BJ (cell line): ENCODE measurements around the gene FAM124A. TPM values are rescaled to one million over a fixed set of nuclear protein-coding genes. Genes with fewer than 3 reads are reported as not detected.

ENCODE experiments used
- CTCF ChIA-PET: fragments of 350-600 bp; formaldehyde crosslinking; extraction: SDS; loops from one replicate; lab custom pipeline; 2021; ENCODE audit warnings: antibody characterized with exemption, inconsistent platforms; lab: Yijun Ruan, JAX
- POLR2A ChIA-PET: fragments of 300-600 bp; sonication (Branson Sonifier 250); formaldehyde crosslinking; extraction: SDS; loops from one replicate; lab custom pipeline; 2021; ENCODE audit warnings: antibody characterized with exemption; lab: Charles Lee
- DNase-seq: peaks from one replicate; pipeline ENCODE4 v3.0.0-alpha.2; 2011; ENCODE audit warnings: low read depth
- H3K27me3 ChIP-seq: 2 replicates; pipeline ENCODE4 v1.6.0; 2011; ENCODE audit warnings: low read length; ENCODE audit not compliant: control insufficient read depth, insufficient read depth
- H3K36me3 ChIP-seq: 2 replicates; pipeline ENCODE4 v1.5.1; 2011; ENCODE audit warnings: low read length; ENCODE audit not compliant: control insufficient read depth, insufficient read depth
- H3K4me3 ChIP-seq: 2 replicates; pipeline ENCODE4 v1.5.1; 2011; ENCODE audit warnings: low read depth, mild to moderate bottlenecking, control low read depth, low read length
- CTCF ChIP-seq: IDR thresholded peaks from 2 replicates; pipeline ENCODE4 v1.5.1; 2011; ENCODE audit warnings: low read depth, mild to moderate bottlenecking, control low read depth, inconsistent platforms, low read length, moderate library complexity; ENCODE audit not compliant: insufficient read depth
- polyA plus RNA-seq: library from polyadenylated mRNA; depleted of rRNA; stranded (reverse); fragments of >200 nt; gene quantifications from 2 replicates; pipeline ENCODE4 v1.2.3, GENCODE V29; 2011

Gene FAM124A
- polyA plus RNA-seq, 1 experiment: 0.02 TPM

GRCh38 chr13:51230477-51231105, 8.4 kb downstream of the FAM124A start:
- TF ChIP-seq CTCF: no peak
- H3K36me3 ChIP-seq: no peaks in the 10 kb centered on the region
- ChIA-PET CTCF (no interaction called here), POLR2A (no interaction called here)
- H3K27me3 ChIP-seq: peaks cover 9% of the 10 kb centered on the region
- no peak for DNase-seq
- no peak overlapping the region for H3K4me3 ChIP-seq

GRCh38 chr13:51231456-51231855, 9.3 kb downstream of the FAM124A start:
- Histone ChIP-seq H3K27me3 (peaks cover 6% of the 10 kb centered on the region), H3K36me3 (no peaks in the 10 kb centered on the region), H3K4me3 (no peak overlapping the region)
- no peak for DNase-seq
- POLR2A ChIA-PET: no interaction called here
- CTCF ChIA-PET: no interaction called here
- TF ChIP-seq CTCF: no peak

GRCh38 chr13:51232328-51232727, 10.1 kb downstream of the FAM124A start:
- H3K4me3 ChIP-seq: no peak overlapping the region
- POLR2A ChIA-PET: no interaction called here
- CTCF ChIA-PET: no interaction called here
- DNase-seq: no peak
- H3K27me3 ChIP-seq: peaks cover 3% of the 10 kb centered on the region; the same call in 1 of the 2 replicates
- no peak for TF ChIP-seq CTCF
- H3K36me3 ChIP-seq: no peaks in the 10 kb centered on the region

GRCh38 chr13:51233117-51233826, 11.1 kb downstream of the FAM124A start:
- ChIA-PET CTCF (no interaction called here), POLR2A (no interaction called here)
- H3K27me3 ChIP-seq: peaks cover 7% of the 10 kb centered on the region; the same call in 1 of the 2 replicates
- no peak for DNase-seq
- no peak for TF ChIP-seq CTCF
- H3K4me3 ChIP-seq: no peak overlapping the region
- no peaks in the 10 kb centered on the region for H3K36me3 ChIP-seq

- Histone ChIP-seq H3K36me3 (no peaks in the 10 kb centered on the region), H3K27me3 (peaks cover 7% of the 10 kb centered on the region; the same call in 1 of the 2 replicates), H3K4me3 (no peak overlapping the region)
- no peak for TF ChIP-seq CTCF
- DNase-seq: no peak
- ChIA-PET POLR2A (no interaction called here), CTCF (interaction anchor here (0.6 to 1.2 kb wide), 2 partner anchors 18 to 61 kb away, joined by 3 to 4 read pairs; no protein-coding TSS in a partner anchor)
These were observed 12.5 kb downstream of the FAM124A start for GRCh38 chr13:51234676-51235075.
